Mesenchymal stem cell (in vitro differentiated cells and primary cell): ENCODE measurements around the gene FBP1.

Source experiments
- DNase-seq: peaks from one replicate; pipeline ENCODE4 v3.0.0-alpha.2; 2013
- H2AFZ ChIP-seq: one replicate; pipeline ENCODE4 v1.6.1; 2013; ENCODE audit warnings: low read depth, mild to moderate bottlenecking, control low read depth, inconsistent platforms, low read length, moderate library complexity
- H2AK5ac ChIP-seq: 2 replicates; pipeline ENCODE4 v1.6.1; 2013; ENCODE audit warnings: low read length, moderate library complexity, mild to moderate bottlenecking, inconsistent platforms; ENCODE audit not compliant: severe bottlenecking
- H2BK120ac ChIP-seq: one replicate; pipeline ENCODE4 v1.6.1; 2013; ENCODE audit warnings: low read depth, mild to moderate bottlenecking, inconsistent platforms, low read length, moderate library complexity
- H2BK12ac ChIP-seq, 2 experiments: one replicate each; pipeline ENCODE4 v1.6.1; 2013; ENCODE audit warnings: inconsistent platforms in 2 of 2, low read length in 2 of 2, mild to moderate bottlenecking in 2 of 2, moderate library complexity in 2 of 2, control low read depth in 1 of 2
- H2BK15ac ChIP-seq: one replicate; pipeline ENCODE4 v1.6.1; 2013; ENCODE audit warnings: mild to moderate bottlenecking, low read depth, inconsistent platforms; ENCODE audit not compliant: poor library complexity, severe bottlenecking
- H2BK5ac ChIP-seq: 2 replicates; pipeline ENCODE4 v1.6.1; 2013; ENCODE audit warnings: low read depth, mild to moderate bottlenecking, low read length, control low read depth, inconsistent platforms; ENCODE audit not compliant: poor library complexity, severe bottlenecking
- H3K14ac ChIP-seq, 2 experiments: one replicate each; pipeline ENCODE4 v1.6.1; 2013; ENCODE audit warnings: inconsistent platforms in 2 of 2, low read length in 2 of 2, control low read depth in 1 of 2, mild to moderate bottlenecking in 1 of 2, moderate library complexity in 1 of 2
- H3K18ac ChIP-seq, 2 experiments: one replicate each; pipeline ENCODE4 v1.6.1; 2013; ENCODE audit warnings: inconsistent platforms in 2 of 2, low read length in 2 of 2, control low read depth in 1 of 2, low read depth in 1 of 2, mild to moderate bottlenecking in 1 of 2
- H3K23ac ChIP-seq, 2 experiments: one replicate each; pipeline ENCODE4 v1.6.1; 2013; ENCODE audit warnings: inconsistent platforms in 2 of 2, low read length in 2 of 2, mild to moderate bottlenecking in 2 of 2, moderate library complexity in 2 of 2, control low read depth in 1 of 2
- H3K27ac ChIP-seq: 2 replicates; pipeline ENCODE4 v1.5.1; 2013; ENCODE audit warnings: mild to moderate bottlenecking, moderate library complexity, low read length, control low read depth, inconsistent platforms; ENCODE audit not compliant: poor library complexity, severe bottlenecking
- H3K27me3 ChIP-seq, 2 experiments: 2 replicates each; pipeline versions ENCODE4 v1.6.1 to v1.7.0; 2013; ENCODE audit warnings: low read length in 2 of 2, mild to moderate bottlenecking in 2 of 2, moderate library complexity in 2 of 2, control low read depth in 1 of 2, inconsistent platforms in 1 of 2; ENCODE audit not compliant: control insufficient read depth in 1 of 2, insufficient read depth in 1 of 2
- H3K36me3 ChIP-seq, 2 experiments: 2 replicates each; pipeline versions ENCODE4 v1.6.1 to v1.7.0; 2013; ENCODE audit warnings: low read length in 2 of 2, control low read depth in 1 of 2, inconsistent platforms in 1 of 2, low read depth in 1 of 2, mild to moderate bottlenecking in 1 of 2; ENCODE audit not compliant: insufficient read depth in 2 of 2, control insufficient read depth in 1 of 2
- H3K4ac ChIP-seq, 2 experiments: one replicate each; pipeline ENCODE4 v1.6.1; 2013; ENCODE audit warnings: inconsistent platforms in 2 of 2, low read length in 2 of 2, mild to moderate bottlenecking in 2 of 2, moderate library complexity in 2 of 2, control low read depth in 1 of 2, low read depth in 1 of 2
- H3K4me1 ChIP-seq: 2 replicates; pipeline ENCODE4 v1.6.1; 2013; ENCODE audit warnings: low read depth, low read length, control low read depth; ENCODE audit not compliant: control insufficient read depth, insufficient read depth
- H3K4me2 ChIP-seq: 2 replicates; pipeline ENCODE4 v1.6.1; 2013; ENCODE audit warnings: low read length, mild to moderate bottlenecking, inconsistent platforms; ENCODE audit not compliant: poor library complexity, severe bottlenecking
- H3K4me3 ChIP-seq, 2 experiments: 2 replicates each; pipeline versions ENCODE4 v1.5.1 to v1.7.0; 2013; ENCODE audit warnings: low read length in 2 of 2, mild to moderate bottlenecking in 2 of 2, control low read depth in 1 of 2, low read depth in 1 of 2; ENCODE audit not compliant: insufficient read depth in 1 of 2
- H3K79me1 ChIP-seq: replicated peaks from 2 replicates; pipeline ENCODE4 v1.6.1; 2013; ENCODE audit warnings: mild to moderate bottlenecking, control low read depth, low read length, inconsistent platforms; ENCODE audit not compliant: poor library complexity, severe bottlenecking
- H3K9ac ChIP-seq: 2 replicates; pipeline ENCODE4 v1.7.0; 2013; ENCODE audit warnings: mild to moderate bottlenecking, low read length, moderate library complexity
- H3K9me3 ChIP-seq: 2 replicates; pipeline ENCODE4 v1.7.0; 2013; ENCODE audit warnings: mild to moderate bottlenecking, low read length; ENCODE audit not compliant: control insufficient read depth
- H4K8ac ChIP-seq: one replicate; pipeline ENCODE4 v1.6.1; 2013; ENCODE audit warnings: inconsistent platforms, mild to moderate bottlenecking, low read length, moderate library complexity
- H4K91ac ChIP-seq: one replicate; pipeline ENCODE4 v1.6.1; 2013; ENCODE audit warnings: mild to moderate bottlenecking, low read length, inconsistent platforms
- WGBS: methylation state at CpG from one replicate; pipeline ENCODE4 v1.1.7; 2013; ENCODE audit warnings: mixed read lengths; 5-methylcytosine and 5-hydroxymethylcytosine counted together

Gene FBP1

GRCh38 chr9:94612071-94612470 lies 27.2 kb downstream of the FBP1 start:
- Histone ChIP-seq H3K18ac (no peak overlapping the region), H2BK15ac (no peak overlapping the region), H3K36me3 (no peaks in the 10 kb centered on the region), H4K91ac (no peak overlapping the region), H3K79me1 (no peaks in the 10 kb centered on the region), H3K9me3 (no peaks in the 10 kb centered on the region), H2AFZ (no peak overlapping the region), H2BK120ac (no peak overlapping the region), H3K27me3 (peaks cover 20 to 22% of the 10 kb centered on the region in 2 experiments), H3K4me1 (peaks cover 2% of the 10 kb centered on the region), H3K4ac (no peak overlapping the region), H3K4me3 (no peak overlapping the region), H3K4me2 (no peak overlapping the region), H4K8ac (no peak overlapping the region), H2AK5ac (no peak overlapping the region), H2BK12ac (no peak overlapping the region), H2BK5ac (no peak overlapping the region), H3K9ac (no peak overlapping the region), H3K27ac (no peak overlapping the region), H3K14ac (no peak overlapping the region), H3K23ac (no peak overlapping the region)
- WGBS = 87% methylated on average over 7 of the region's 7 CpGs
- DNase-seq = no peak

GRCh38 chr9:94611638-94612068 lies 27.7 kb downstream of the FBP1 start:
- Histone ChIP-seq H3K14ac (no peak overlapping the region), H3K27me3 (peaks cover 24 to 26% of the 10 kb centered on the region in 2 experiments), H3K4me2 (no peak overlapping the region), H3K36me3 (no peaks in the 10 kb centered on the region), H2BK15ac (no peak overlapping the region), H4K8ac (no peak overlapping the region), H3K27ac (no peak overlapping the region), H3K9ac (no peak overlapping the region), H2BK12ac (no peak overlapping the region), H3K4me3 (no peak overlapping the region), H2AFZ (no peak overlapping the region), H4K91ac (no peak overlapping the region), H3K18ac (no peak overlapping the region), H3K4me1 (peaks cover 2% of the 10 kb centered on the region), H2BK5ac (no peak overlapping the region), H2AK5ac (no peak overlapping the region), H3K9me3 (no peaks in the 10 kb centered on the region), H3K23ac (no peak overlapping the region), H3K79me1 (no peaks in the 10 kb centered on the region), H2BK120ac (no peak overlapping the region), H3K4ac (no peak overlapping the region)
- WGBS = 83% methylated on average over 2 of the region's 3 CpGs
- DNase-seq = no peak

- Histone ChIP-seq H3K4me2 (no peak overlapping the region), H3K27ac (no peak overlapping the region), H2BK120ac (no peak overlapping the region), H4K91ac (no peak overlapping the region), H3K9ac (no peak overlapping the region), H3K79me1 (no peaks in the 10 kb centered on the region), H3K18ac (no peak overlapping the region), H2BK5ac (no peak overlapping the region), H2BK15ac (no peak overlapping the region), H3K4me3 (no peak overlapping the region), H3K23ac (no peak overlapping the region), H4K8ac (no peak overlapping the region), H3K4me1 (peaks cover 2% of the 10 kb centered on the region), H2AFZ (no peak overlapping the region), H3K4ac (no peak overlapping the region), H3K9me3 (no peaks in the 10 kb centered on the region), H2BK12ac (no peak overlapping the region), H3K36me3 (no peaks in the 10 kb centered on the region), H2AK5ac (no peak overlapping the region), H3K27me3 (peaks cover 39 to 40% of the 10 kb centered on the region in 2 experiments), H3K14ac (no peak overlapping the region)
- 75% methylated on average over 6 of the region's 6 CpGs for WGBS
- no peak for DNase-seq
Measured at GRCh38 chr9:94610181-94610606, 29.1 kb downstream of the FBP1 start.

- Histone ChIP-seq H3K9me3 (no peaks in the 10 kb centered on the region), H3K27me3 (peaks cover 46 to 48% of the 10 kb centered on the region in 2 experiments), H3K36me3 (no peaks in the 10 kb centered on the region), H3K9ac (no peak overlapping the region), H3K4me1 (peaks cover 8% of the 10 kb centered on the region), H3K23ac (no peak overlapping the region), H2AFZ (no peak overlapping the region), H3K14ac (no peak overlapping the region), H3K27ac (no peak overlapping the region), H2BK5ac (no peak overlapping the region), H3K4me3 (no peak overlapping the region), H3K4me2 (no peak overlapping the region), H3K4ac (no peak overlapping the region), H2BK120ac (no peak overlapping the region), H4K91ac (no peak overlapping the region), H2BK12ac (no peak overlapping the region), H4K8ac (no peak overlapping the region), H2AK5ac (no peak overlapping the region), H3K18ac (no peak overlapping the region), H3K79me1 (no peaks in the 10 kb centered on the region), H2BK15ac (no peak overlapping the region)
- no peak for DNase-seq
- WGBS = 96% methylated on average over 8 of the region's 8 CpGs
Measured at GRCh38 chr9:94607423-94607691, 32.0 kb downstream of the FBP1 start.
